GM13977 (cell line): Measurements from ENCODE around the gene ESPNL.
"Not testable (repeated sequence)": the region's sequence is repeated elsewhere in the genome, so short reads cannot be mapped to it uniquely, and the experiment has no call there.

Experiments
- DNase-seq: peaks from one replicate; pipeline ENCODE4 v3.0.0; 2012; ENCODE audit warnings: low spot score
- in situ Hi-C: fragments of 300-500 bp; cut with MboI; formaldehyde crosslinking; loops from one replicate; pipeline ENCODE4 v1.12.0; 2022; ENCODE audit warnings: low sequenced_read_pairs, low pct_unique_long_range_greater_than_20kb, mixed read lengths, inconsistent platforms; ENCODE audit not compliant: unreplicated experiment
- TF ChIP-seq, protein P1 (sequence below): IDR thresholded peaks from 2 replicates; pipeline ENCODE4 v1.5.1; 2012; ENCODE audit warnings: mild to moderate bottlenecking, control low read depth; ENCODE audit not compliant: insufficient read depth; ENCODE audit errors: extremely low read depth, missing control alignments

The ESPNL gene

DNA sequence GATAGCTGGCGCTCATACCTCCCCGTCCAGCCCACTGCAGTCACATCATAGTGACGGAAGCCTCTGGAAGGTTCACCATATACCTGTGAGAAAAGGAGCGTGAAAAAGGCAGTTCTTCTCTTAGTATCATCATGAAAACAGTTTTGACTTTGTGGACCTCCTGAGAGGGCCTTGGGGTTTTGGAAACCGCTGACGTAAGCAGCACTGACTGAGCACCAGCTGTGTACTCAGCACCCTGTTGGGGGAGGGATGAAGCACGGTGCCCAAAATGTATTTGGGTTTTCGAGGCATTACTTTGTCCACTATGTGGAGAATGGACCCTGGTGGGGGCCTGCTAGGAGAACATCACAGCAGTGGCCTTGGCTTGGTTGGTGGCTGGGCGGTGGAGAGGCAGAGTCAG, 33.9 kb upstream of the ESPNL start:
- in situ Hi-C loops: no loop called here
- TF ChIP-seq, protein P1, sequence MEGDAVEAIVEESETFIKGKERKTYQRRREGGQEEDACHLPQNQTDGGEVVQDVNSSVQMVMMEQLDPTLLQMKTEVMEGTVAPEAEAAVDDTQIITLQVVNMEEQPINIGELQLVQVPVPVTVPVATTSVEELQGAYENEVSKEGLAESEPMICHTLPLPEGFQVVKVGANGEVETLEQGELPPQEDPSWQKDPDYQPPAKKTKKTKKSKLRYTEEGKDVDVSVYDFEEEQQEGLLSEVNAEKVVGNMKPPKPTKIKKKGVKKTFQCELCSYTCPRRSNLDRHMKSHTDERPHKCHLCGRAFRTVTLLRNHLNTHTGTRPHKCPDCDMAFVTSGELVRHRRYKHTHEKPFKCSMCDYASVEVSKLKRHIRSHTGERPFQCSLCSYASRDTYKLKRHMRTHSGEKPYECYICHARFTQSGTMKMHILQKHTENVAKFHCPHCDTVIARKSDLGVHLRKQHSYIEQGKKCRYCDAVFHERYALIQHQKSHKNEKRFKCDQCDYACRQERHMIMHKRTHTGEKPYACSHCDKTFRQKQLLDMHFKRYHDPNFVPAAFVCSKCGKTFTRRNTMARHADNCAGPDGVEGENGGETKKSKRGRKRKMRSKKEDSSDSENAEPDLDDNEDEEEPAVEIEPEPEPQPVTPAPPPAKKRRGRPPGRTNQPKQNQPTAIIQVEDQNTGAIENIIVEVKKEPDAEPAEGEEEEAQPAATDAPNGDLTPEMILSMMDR: no peak

DNA sequence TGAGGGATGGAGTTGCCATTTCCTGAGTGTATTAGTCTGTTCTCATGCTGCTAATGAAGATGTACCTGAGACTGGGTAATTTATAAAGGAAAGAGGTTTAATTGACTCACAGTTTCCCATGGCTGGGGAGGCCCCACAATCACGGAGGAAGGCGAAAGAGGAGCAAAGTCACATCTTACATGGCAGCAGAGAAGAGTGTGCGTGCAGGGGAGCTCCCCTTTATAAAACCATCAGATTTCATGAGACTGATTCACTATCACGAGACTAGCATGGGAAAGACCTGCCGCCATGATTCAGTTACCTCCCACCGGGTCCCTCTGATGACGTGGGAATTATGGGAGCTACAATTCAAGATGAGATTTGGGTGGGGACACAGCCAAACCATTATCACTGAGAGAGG, 33.4 kb upstream of the ESPNL start:
- DNase-seq, in situ Hi-C loops: not testable (repeated sequence)

More for the DNA sequence above, 33.9 kb upstream of the ESPNL start:
- no peak for DNase-seq

DNA sequence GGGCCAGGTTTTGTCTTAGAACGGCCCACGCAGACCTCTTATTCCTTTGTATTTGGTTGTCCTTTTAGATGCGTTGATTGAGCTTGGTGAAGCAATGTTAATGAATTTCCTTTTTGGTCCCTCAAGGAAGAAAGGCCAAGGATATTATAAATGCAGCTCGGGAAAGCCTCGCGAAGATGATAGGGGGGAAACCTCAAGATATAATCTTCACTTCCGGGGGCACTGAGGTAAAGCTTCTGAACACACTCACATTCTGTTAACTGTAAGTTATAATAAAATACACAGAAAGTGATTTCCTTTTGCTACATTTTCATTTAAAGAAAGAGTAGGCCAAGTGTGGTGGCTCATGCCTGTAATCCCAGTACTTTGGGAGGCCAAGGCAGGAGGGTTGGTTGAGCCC, 32.2 kb upstream of the ESPNL start:
- TF ChIP-seq, protein P1: no peak
- in situ Hi-C loops: no loop called here
- no peak for DNase-seq

DNA sequence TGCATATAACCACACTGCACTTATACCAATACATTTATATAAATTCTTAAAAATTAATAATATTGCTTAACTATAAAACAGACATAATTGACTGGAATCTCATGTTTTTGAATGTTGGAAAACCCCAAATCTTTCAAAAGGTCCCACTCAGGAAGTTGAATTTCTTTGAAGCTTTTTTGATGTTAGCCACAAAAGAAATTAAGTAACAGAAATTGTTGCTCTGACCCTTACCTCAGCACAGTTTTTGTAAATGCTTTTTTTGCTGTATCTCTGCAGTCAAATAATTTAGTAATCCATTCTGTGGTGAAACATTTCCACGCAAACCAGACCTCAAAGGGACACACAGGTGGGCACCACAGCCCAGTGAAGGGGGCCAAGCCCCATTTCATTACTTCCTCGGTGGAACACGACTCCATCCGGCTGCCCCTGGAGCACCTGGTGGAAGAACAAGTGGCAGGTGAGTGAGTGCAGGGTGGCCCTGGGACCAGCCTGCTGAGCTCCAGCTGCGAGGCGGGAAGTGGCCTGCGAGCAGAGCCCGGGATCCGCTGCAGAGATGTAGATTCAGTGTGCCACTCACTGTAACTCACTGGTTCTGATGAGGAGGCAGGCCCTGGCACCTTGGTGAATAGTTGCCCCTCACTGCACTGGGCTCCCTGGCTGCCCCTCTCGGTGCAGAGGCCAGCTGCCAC, 31.0 kb upstream of the ESPNL start:
- in situ Hi-C loops: no loop called here
- TF ChIP-seq, protein P1: no peak
- DNase-seq: no peak

DNA sequence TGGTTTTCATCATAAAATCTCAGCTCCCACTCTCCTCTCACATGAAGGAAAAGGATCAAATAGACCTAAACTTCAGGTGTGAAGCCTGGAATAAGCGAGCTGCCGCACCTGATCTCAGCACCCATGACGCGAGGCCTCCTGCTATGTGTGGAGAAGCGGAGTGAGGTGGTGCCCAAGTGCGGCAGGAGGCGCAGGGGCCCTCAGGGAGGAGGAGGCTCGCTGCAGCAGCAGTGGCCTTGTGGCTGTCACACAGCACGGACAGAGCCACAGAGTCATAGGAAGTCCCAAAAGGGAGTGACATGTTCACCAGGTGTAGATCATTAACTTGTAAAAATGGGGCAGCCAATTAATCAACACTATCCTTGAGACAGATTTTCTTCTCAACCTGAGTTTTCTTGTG, 30.3 kb upstream of the ESPNL start:
- DNase-seq: no peak
- in situ Hi-C loops: no loop called here

DNA sequence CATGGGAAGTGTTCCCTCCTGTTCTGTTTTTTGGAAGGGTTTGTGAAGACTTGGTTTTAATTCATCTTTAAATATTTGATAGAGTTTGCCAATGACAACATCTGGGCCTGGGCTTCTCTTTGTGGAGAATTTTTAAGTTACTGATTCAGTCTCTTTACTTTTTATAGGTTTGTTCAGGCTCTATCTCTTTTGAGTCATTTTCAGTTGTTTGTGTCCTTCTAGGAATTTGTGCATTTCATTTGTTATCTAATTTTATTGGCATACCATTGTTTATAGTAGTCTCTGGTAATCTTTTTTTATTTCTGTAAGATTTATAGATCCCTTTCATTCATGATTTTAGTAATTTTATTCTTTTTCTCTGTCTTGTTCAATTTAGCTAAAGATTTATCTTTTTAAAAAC, 24.7 kb upstream of the ESPNL start:
- TF ChIP-seq, protein P1: no peak

More for the DNA sequence above, 30.3 kb upstream of the ESPNL start:
- TF ChIP-seq, protein P1: no peak

DNA sequence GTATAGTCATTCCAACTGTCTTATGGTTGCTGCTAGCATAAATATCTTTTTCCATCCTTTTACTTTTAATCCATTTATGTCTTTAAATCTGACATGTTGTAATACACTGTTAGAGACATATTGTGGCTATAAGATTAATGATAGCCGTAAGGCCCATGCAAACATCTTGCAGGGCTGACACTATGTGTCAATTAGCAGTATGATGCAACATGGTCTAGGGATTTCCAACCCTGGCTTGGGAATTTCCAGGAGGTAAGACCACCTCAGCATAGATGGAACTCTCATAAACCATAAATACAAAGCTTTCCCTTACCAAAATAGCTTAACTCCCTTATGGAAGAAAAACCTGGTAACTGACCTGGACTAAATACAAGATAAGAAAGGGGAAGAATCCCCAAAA, 22.8 kb upstream of the ESPNL start:
- in situ Hi-C loops: no loop called here
- no peak for DNase-seq
- TF ChIP-seq, protein P1: no peak

More for the DNA sequence above, 24.7 kb upstream of the ESPNL start:
- DNase-seq: no peak
- in situ Hi-C loops: no loop called here
